GM12878 (cell line): ENCODE measurements around the gene UBXN7.

ENCODE experiments used
- BACH1 ChIP-seq: fragments of 450-650 bp; IDR thresholded peaks from 2 replicates; pipeline ENCODE4 v1.6.1; 2017; ENCODE audit warnings: mild to moderate bottlenecking, borderline replicate concordance
- BHLHE40 ChIP-seq, 2 experiments: fragments of 450-650 bp in 1 of 2; IDR thresholded peaks; 2 replicates each; pipeline ENCODE4 v1.6.1; 2011 to 2017; ENCODE audit warnings: low read depth in 2 of 2, borderline replicate concordance in 1 of 2, improper control_type of control experiment in 1 of 2, low read length in 1 of 2, mild to moderate bottlenecking in 1 of 2
- CEBPZ ChIP-seq: fragments of 150-350 bp; IDR thresholded peaks from 2 replicates; pipeline ENCODE4 v1.6.1; 2016; ENCODE audit warnings: low read depth, low read length
- CTCF ChIP-seq, 3 experiments: IDR thresholded peaks in 2 of 3; conservative IDR thresholded peaks in 1 of 3; 2 replicates each; pipeline ENCODE4 v1.5.1; 2011; ENCODE audit warnings: low read depth in 3 of 3, low read length in 3 of 3, mild to moderate bottlenecking in 3 of 3, control low read depth in 2 of 3, moderate library complexity in 2 of 3, inconsistent platforms in 1 of 3, mixed read lengths in 1 of 3; ENCODE audit not compliant: control insufficient read depth in 2 of 3, insufficient read depth in 1 of 3; ENCODE audit errors: extremely low read depth in 1 of 3
- MYC ChIP-seq: IDR thresholded peaks from 2 replicates; pipeline ENCODE4 v1.6.1; 2011; ENCODE audit warnings: mild to moderate bottlenecking, low read length, moderate library complexity, inconsistent platforms; ENCODE audit not compliant: insufficient read depth, insufficient replicate concordance, insufficient read length, severe bottlenecking
- TF ChIP-seq, protein P1 (sequence below): IDR thresholded peaks from 2 replicates; pipeline ENCODE4 v1.6.1; 2011; ENCODE audit warnings: borderline replicate concordance, low read depth, mild to moderate bottlenecking, moderate library complexity, mixed read lengths, low read length; ENCODE audit not compliant: insufficient read depth; ENCODE audit errors: extremely low read length

DNA sequence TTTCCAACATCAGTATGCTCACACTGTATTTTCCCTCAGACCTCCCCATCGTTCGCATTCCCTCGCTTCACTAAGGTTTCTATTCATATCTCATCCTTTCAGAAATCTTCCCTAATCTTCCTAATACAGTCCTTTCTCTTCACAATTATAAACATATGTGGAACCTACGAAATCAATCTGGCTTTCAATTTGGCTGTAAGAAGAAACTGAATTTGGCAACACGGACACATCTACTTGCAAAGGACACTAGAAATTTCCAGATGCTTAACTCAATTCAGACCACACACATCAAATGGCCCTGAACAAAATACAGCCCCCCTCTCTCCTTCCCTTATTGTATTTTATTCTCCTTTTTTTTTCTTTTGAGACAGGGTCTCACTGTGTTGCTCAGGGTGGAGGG is 54.9 kb downstream of the UBXN7 start:
- TF ChIP-seq BACH1 (no peak), CEBPZ (no peak), BHLHE40 (IDR thresholded peaks at IDR 0.05; ENCODE audit: borderline replicate concordance in 1 of 2, low read depth in 2 of 2, low read length in 1 of 2) (no peak), MYC (no peak), CTCF (IDR thresholded peaks at IDR 0.05 in 2 of 3, conservative IDR thresholded peaks at IDR 0.05 in 1 of 3; ENCODE audit: control insufficient read depth in 2 of 3, extremely low read depth in 1 of 3, insufficient read depth in 1 of 3, low read depth in 3 of 3, low read length in 3 of 3) (no peak)
- TF ChIP-seq, protein P1, sequence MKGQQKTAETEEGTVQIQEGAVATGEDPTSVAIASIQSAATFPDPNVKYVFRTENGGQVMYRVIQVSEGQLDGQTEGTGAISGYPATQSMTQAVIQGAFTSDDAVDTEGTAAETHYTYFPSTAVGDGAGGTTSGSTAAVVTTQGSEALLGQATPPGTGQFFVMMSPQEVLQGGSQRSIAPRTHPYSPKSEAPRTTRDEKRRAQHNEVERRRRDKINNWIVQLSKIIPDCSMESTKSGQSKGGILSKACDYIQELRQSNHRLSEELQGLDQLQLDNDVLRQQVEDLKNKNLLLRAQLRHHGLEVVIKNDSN = no peak
